HL-60/S4 (cell line): ENCODE results near the gene CLIP2.

ENCODE experiments used
- in situ Hi-C: fragments of 300-500 bp; cut with MboI; formaldehyde crosslinking; loops from 2 replicates; pipeline ENCODE4 v1.14.3; 2022; ENCODE audit warnings: low sequenced_read_pairs

CLIP2 gene

GRCh38 chr7:74365322-74366022 is 76.3 kb downstream of the CLIP2 start:
- in situ Hi-C loops = no loop called here

GRCh38 chr7:74371381-74372341 is 82.5 kb downstream of the CLIP2 start:
- in situ Hi-C loops = no loop called here

GRCh38 chr7:74372511-74373111 is 83.4 kb downstream of the CLIP2 start:
- in situ Hi-C loops = no loop called here

GRCh38 chr7:74373536-74373935 is 84.3 kb downstream of the CLIP2 start:
- in situ Hi-C loops = no loop called here

GRCh38 chr7:74375726-74376220 is 86.6 kb downstream of the CLIP2 start:
- in situ Hi-C loops = loop anchor here (25.0 kb wide), 1 partner anchor 513 kb away; the partner anchor contains the start of gene TMEM270

- in situ Hi-C loops = loop anchor here (25.0 kb wide), 1 partner anchor 514 kb away; the partner anchor contains the start of gene TMEM270
These were observed 87.2 kb downstream of the CLIP2 start for GRCh38 chr7:74376256-74377036.

- in situ Hi-C loops = loop anchor here (25.0 kb wide), 1 partner anchor 518 kb away; the partner anchor contains the start of gene TMEM270
These were observed 90.7 kb downstream of the CLIP2 start for GRCh38 chr7:74379938-74380337.

- in situ Hi-C loops = loop anchor here (25.0 kb wide), 1 partner anchor 518 kb away; the partner anchor contains the start of gene TMEM270
These were observed 91.5 kb downstream of the CLIP2 start for GRCh38 chr7:74380720-74381119.

- in situ Hi-C loops = loop anchor here (25.0 kb wide), 1 partner anchor 522 kb away; the partner anchor contains the start of gene TMEM270
These were observed 94.9 kb downstream of the CLIP2 start for GRCh38 chr7:74384086-74384485.

GRCh38 chr7:74384854-74385253 is 95.6 kb downstream of the CLIP2 start:
- in situ Hi-C loops = loop anchor here (25.0 kb wide), 1 partner anchor 523 kb away; the partner anchor contains the start of gene TMEM270

GRCh38 chr7:74387606-74388005 is 98.4 kb downstream of the CLIP2 start:
- in situ Hi-C loops = loop anchor here (25.0 kb wide), 1 partner anchor 525 kb away; the partner anchor contains the start of gene TMEM270

- in situ Hi-C loops = loop anchor here (25.0 kb wide), 1 partner anchor 527 kb away; the partner anchor contains the start of gene TMEM270
These were observed 99.7 kb downstream of the CLIP2 start for GRCh38 chr7:74388880-74389415.

GRCh38 chr7:74393722-74394121 is 104.5 kb downstream of the CLIP2 start:
- in situ Hi-C loops = loop anchor here (10.0 to 25.0 kb wide), 2 partner anchors 139 to 531 kb away; partner anchors contain the start of genes RFC2 and TMEM270

- in situ Hi-C loops = loop anchor here (10.0 to 25.0 kb wide), 2 partner anchors 140 to 532 kb away; partner anchors contain the start of genes RFC2 and TMEM270
These were observed 105.4 kb downstream of the CLIP2 start for GRCh38 chr7:74394601-74395000.

- in situ Hi-C loops = loop anchor here (10.0 to 25.0 kb wide), 2 partner anchors 141 to 534 kb away; partner anchors contain the start of genes RFC2 and TMEM270
These were observed 106.6 kb downstream of the CLIP2 start for GRCh38 chr7:74395745-74396311.

- in situ Hi-C loops = loop anchor here (10.0 to 25.0 kb wide), 2 partner anchors 142 to 535 kb away; partner anchors contain the start of genes RFC2 and TMEM270
These were observed 107.8 kb downstream of the CLIP2 start for GRCh38 chr7:74396993-74397392.

GRCh38 chr7:74398426-74398825 is 109.2 kb downstream of the CLIP2 start:
- in situ Hi-C loops = loop anchor here (10.0 to 25.0 kb wide), 2 partner anchors 144 to 536 kb away; partner anchors contain the start of genes RFC2 and TMEM270

- in situ Hi-C loops = loop anchor here (10.0 to 25.0 kb wide), 2 partner anchors 144 to 537 kb away; partner anchors contain the start of genes RFC2 and TMEM270
These were observed 109.8 kb downstream of the CLIP2 start for GRCh38 chr7:74399006-74399405.
